ENCODE results near the gene MPHOSPH6. TPM values are rescaled to one million over a fixed set of nuclear protein-coding genes. Genes with fewer than 3 reads are reported as not detected.
A peak's percentile ranks its signal among the peaks of the same experiment; 100 is the strongest.
"Not testable (repeated sequence)": the region's sequence is repeated elsewhere in the genome, so short reads cannot be mapped to it uniquely, and the experiment has no call there.

MPHOSPH6 gene
- total RNA-seq, 1 donor from 2014 or later = 41.9 TPM

- DNase-seq (ENCODE audit: low read depth) = no peak
These were observed 5.6 kb upstream of the MPHOSPH6 start for GRCh38 chr16:82175627-82176026.

GRCh38 chr16:82167670-82168069 lies 2.4 kb downstream of the MPHOSPH6 start:
- DNase-seq (ENCODE audit: low read depth) = no peak

DNA sequence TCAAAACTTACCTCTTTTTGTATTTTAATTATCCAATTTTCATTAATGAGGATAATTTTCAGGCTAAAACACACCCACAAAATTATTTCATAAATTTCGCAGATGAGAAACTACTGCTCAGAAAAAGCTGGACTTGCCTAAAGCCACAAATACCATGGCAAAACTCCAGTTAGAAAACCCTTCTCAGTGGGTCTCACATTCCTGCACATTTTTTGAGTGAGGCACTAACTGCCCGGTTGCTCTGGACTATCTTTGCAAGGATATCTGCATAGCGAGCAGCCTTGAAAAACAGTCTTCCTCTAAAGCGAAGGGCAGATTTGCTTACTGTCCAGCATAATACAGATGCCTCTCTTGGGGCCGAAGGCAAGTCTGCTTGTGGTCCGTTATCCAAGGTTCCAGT lies 9.8 kb downstream of the MPHOSPH6 start:
- no peak for DNase-seq (ENCODE audit: low read depth)

GRCh38 chr16:82157836-82158235 lies 12.2 kb downstream of the MPHOSPH6 start:
- no peak for DNase-seq (ENCODE audit: low read depth)

DNA sequence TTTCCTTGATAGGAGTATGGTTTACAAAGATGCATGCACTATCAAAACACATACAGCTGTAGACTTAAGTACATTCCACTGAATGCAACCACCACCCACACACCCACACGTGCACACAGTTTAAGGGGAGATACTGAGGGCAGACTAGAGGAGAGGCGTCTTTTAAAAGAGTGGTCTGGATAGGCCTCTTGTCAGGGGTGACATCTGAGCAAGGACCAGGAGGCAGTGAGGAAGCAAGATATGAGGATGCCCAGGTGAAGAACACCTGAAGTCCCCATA lies 12.6 kb downstream of the MPHOSPH6 start:
- no peak for DNase-seq (ENCODE audit: low read depth)

DNA sequence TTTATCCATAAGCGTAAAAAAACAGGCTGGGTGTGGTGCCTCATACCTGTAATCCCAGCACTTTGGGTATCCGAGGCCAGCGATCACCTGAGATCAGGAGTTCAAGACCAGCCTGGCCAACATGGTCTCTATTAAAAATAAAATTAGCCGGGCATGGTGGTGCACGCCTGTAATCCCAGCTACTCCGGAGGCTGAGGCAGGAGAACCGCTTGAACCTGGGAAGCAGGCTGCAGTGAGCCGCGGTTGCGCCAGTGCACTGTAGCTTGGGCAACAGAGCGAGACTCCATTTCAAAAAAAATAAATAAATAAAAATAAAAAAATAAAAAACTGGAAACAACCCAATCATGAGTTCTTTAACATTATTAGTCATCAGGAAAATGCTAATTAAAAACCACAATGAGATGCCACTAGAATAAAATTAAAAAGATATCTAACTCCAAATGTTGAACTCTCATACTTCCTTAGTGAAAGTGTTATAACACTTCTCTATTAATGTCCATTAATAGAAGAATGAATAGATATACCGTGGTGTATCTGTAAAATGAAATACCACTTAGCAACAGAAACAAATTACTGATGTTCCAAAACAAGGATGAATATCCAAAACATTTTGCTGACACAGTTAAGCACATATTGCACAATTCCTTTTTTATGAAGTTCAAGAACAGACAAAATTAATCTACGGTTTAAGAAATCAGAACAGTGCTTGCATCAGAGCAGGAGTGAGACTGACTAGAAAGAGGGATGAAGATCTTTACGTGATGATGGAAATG lies 13.1 kb downstream of the MPHOSPH6 start:
- no peak for DNase-seq (ENCODE audit: low read depth)

DNA sequence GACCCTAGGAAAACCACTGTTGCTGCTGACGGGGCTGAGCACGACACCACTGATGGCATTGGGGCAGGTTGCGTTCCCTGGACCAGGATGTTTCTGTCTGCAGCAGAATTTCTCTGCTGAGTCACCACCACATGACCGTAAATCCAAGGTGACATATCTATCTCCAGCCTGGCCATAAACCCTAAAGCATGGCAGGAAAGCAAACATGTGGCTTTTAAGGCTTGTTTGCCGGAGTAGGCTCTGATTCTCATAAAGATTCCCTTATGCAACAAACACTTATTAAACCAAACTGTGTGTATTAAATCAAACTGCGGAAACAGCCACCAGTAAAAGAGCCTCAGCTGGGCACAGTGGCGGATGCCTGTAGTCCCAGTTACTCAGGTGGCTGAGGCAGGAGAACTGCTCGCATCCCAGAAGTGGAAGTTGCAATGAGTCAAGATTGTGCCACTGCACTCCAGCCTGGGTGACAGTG lies 17.3 kb downstream of the MPHOSPH6 start:
- DNase-seq (ENCODE audit: low read depth) = peak; percentile 47

- DNase-seq (ENCODE audit: low read depth) = no peak
These were observed 17.8 kb downstream of the MPHOSPH6 start for GRCh38 chr16:82152196-82152595.

DNA sequence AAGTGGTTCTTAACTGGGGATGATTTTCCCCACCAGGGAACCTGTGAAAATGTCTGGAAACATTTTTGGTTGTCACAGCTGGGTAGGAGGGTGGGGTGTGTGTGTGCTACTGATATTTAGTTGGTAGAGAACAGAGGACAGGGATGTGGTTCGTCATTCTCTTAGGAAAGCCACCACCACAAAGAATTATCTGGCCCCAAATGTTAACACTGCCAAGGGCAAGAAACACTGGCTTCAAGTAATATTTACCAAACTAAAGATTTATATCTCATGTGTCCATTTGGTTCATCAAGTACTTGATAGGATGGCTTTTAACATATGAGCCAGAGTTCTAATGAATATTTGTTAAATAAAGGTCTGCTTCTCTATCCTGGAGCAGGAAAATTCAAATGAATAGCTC lies 19.5 kb downstream of the MPHOSPH6 start:
- no peak for DNase-seq (ENCODE audit: low read depth)

- no peak for DNase-seq (ENCODE audit: low read depth)
These were observed 20.5 kb downstream of the MPHOSPH6 start for GRCh38 chr16:82149536-82149935.

GRCh38 chr16:82147546-82147945 lies 22.5 kb downstream of the MPHOSPH6 start:
- DNase-seq (ENCODE audit: low read depth) = no peak

GRCh38 chr16:82146957-82147356 lies 23.1 kb downstream of the MPHOSPH6 start:
- DNase-seq (ENCODE audit: low read depth) = no peak

DNA sequence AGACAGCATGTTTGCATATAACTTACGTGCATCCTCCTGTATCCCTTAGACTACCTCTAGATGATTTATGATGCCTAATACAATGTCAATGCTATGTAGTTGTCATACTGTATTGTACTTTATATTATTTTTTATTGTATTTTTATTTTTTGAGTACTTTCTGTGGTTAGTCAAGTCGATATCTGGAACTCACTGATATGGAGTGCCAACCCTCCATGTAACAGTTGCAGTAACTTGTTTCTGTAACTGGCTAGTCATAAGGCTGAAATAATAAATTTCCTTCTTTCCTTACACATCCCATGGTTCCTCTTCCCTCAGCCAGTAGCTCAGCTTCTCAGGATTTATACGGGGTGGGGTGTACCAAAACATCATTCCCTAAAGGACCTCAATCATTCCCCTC lies 23.5 kb downstream of the MPHOSPH6 start:
- no peak for DNase-seq (ENCODE audit: low read depth)

- DNase-seq (ENCODE audit: low read depth) = not testable (repeated sequence)
These were observed 30.8 kb downstream of the MPHOSPH6 start for GRCh38 chr16:82139286-82139571.

DNA sequence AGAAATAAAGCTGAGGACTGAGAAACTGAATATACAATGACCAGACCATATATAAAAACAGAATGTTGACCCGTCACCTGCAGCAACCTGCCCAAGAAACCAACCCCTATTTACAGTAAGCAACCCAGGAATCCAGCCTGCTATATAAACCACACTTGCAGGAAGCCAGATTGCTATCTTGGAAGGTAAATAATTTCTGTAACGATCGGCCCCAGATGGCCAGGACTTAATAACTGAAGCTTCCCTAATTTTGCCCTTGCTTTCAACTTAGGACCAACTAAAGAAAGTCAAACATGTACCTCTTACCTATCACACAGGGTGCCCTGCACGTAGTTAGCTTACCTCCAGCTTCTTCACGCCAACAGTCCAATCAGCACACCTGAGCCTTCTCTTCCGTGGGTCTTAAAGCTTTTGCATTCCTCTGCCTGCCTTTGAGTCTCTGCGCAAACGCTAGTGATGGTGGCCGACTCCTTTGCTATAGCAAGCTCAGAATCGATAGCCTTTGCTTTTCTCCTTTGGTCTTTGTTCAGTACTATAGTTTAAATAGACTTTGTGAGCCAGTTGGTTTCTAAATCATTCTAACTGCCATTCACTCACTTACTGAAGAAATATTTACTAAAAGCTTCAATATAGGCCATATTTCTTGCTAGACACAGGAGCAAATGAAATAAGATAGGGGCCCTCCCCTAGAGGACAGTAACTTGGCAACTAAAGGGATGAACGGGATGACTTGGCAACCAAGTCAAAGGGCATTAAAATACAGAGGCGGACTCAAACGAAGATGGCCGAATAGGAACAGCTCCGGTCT lies 31.3 kb downstream of the MPHOSPH6 start:
- DNase-seq (ENCODE audit: low read depth) = no peak

DNA sequence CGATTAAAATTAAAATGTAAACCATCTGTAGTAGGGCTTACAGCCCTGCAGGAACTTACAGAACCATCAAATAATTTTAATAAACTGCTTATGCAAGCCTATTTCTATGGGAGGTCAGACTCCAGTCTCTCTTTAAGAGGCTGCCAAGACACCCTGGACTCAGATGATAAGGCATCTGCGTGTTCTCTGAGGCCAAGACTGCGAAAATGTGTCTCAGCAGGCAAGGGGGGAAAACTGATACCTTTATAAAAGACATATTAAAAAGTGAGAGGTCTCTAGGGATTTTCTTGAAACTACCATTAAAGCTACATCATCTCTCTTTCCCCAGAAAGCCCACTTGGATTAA lies 32.2 kb downstream of the MPHOSPH6 start:
- no peak for DNase-seq (ENCODE audit: low read depth)

GRCh38 chr16:82136956-82137821 lies 32.8 kb downstream of the MPHOSPH6 start:
- no peak for DNase-seq (ENCODE audit: low read depth)

GRCh38 chr16:82135844-82136243 lies 34.2 kb downstream of the MPHOSPH6 start:
- DNase-seq (ENCODE audit: low read depth) = peak; percentile 83

DNA sequence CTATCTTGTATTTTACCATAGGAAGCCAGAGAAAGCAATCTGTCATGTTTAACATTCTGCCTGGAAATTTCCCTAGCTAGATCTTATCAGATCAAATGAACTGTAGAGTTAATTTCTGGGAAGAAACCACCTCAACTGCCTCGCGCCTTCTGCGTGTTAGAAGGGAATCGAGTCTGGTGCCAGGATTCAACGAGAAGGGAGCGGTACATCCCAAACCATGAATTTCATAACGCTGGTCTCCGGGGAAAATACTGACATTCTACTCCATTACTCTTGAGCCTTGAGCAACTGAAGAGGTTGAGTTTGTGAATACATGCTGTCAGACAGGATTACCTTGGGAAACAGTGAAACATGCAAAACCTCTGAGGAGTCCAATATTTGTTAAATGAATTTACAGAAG lies 35.2 kb downstream of the MPHOSPH6 start:
- no peak for DNase-seq (ENCODE audit: low read depth)

- DNase-seq (ENCODE audit: low read depth) = no peak
These were observed 36.2 kb downstream of the MPHOSPH6 start for GRCh38 chr16:82133798-82134197.

DNA sequence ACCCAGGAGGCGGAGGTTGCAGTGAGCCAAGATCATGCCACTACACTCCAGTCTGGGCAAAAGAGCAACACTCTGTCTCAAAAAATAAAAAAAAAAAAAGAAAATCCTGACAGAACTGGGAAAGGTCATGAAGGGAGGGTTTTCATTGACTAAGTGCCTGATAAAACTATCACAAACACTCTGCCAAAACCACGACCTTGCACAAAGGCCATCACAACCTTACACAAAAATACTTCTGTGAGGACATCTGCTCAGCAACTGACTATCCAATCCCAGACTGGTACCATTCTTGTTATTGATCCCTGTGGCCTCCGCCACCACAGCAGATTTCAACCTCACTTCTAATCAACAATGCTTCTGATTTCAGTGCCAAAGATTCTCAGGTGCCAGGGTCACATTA lies 40.1 kb downstream of the MPHOSPH6 start:
- no peak for DNase-seq (ENCODE audit: low read depth)

DNA sequence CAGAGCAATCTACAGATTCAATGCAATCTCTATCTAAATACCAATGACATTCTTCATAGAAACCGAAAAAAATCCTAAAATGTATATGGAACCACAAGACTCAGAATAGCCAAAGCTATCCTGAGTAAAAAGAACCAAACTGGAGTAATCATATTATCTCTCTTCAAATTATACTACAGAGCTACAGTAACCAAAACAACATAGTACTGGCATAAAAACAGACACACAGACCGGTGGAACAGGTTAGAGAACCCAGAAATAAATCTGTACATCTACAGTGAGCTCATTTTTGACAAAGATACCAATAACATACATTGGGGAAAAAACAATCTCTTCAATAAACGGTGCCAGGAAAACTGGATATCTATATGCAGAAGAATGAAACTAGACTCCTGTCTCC lies 45.4 kb downstream of the MPHOSPH6 start:
- DNase-seq (ENCODE audit: low read depth) = no peak

- DNase-seq (ENCODE audit: low read depth) = no peak
These were observed 50.6 kb downstream of the MPHOSPH6 start for GRCh38 chr16:82119405-82119804.

Measured in renal cortical epithelial cell (primary cell).